Neural cell (in vitro differentiated cells): ENCODE data around the gene VWA7.

Source experiments
- CTCF ChIP-seq: fragments of 450-650 bp; IDR thresholded peaks from 2 replicates; pipeline ENCODE4 v1.5.1; 2014; ENCODE audit warnings: antibody characterized with exemption, mild to moderate bottlenecking, moderate library complexity; ENCODE audit not compliant: poor library complexity, severe bottlenecking
- EP300 ChIP-seq: fragments of 450-650 bp; conservative IDR thresholded peaks from 2 replicates; pipeline ENCODE4 v1.6.1; 2014; ENCODE audit warnings: antibody characterized with exemption, mild to moderate bottlenecking, moderate library complexity; ENCODE audit not compliant: poor library complexity, severe bottlenecking
- EZH2 ChIP-seq: fragments of 200-600, 300-800 bp; shearing (Covaris generic), sonication (generic); IDR thresholded peaks from 2 replicates; pipeline ENCODE4 v1.6.1; 2014; ENCODE audit warnings: antibody characterized with exemption, low read length, borderline replicate concordance, mild to moderate bottlenecking; ENCODE audit not compliant: insufficient read depth, poor library complexity, severe bottlenecking
- MXI1 ChIP-seq: fragments of 450-650 bp; conservative IDR thresholded peaks from 2 replicates; pipeline ENCODE4 v1.6.1; 2014; ENCODE audit warnings: antibody characterized with exemption, mild to moderate bottlenecking; ENCODE audit not compliant: poor library complexity, severe bottlenecking
- POLR2AphosphoS5 ChIP-seq: IDR thresholded peaks from 2 replicates; pipeline ENCODE4 v1.6.1; 2012
- RAD21 ChIP-seq: fragments of 450-650 bp; conservative IDR thresholded peaks from 2 replicates; pipeline ENCODE4 v1.6.1; 2014; ENCODE audit warnings: antibody characterized with exemption, mild to moderate bottlenecking, moderate library complexity
- REST ChIP-seq: IDR thresholded peaks from 2 replicates; pipeline ENCODE4 v1.6.1; 2012; ENCODE audit warnings: borderline replicate concordance
- SMC3 ChIP-seq: fragments of 450-650 bp; conservative IDR thresholded peaks from 2 replicates; pipeline ENCODE4 v1.6.1; 2014; ENCODE audit warnings: antibody characterized with exemption, mild to moderate bottlenecking, moderate library complexity; ENCODE audit not compliant: poor library complexity
- TAF1 ChIP-seq: IDR thresholded peaks from 2 replicates; pipeline ENCODE4 v1.6.1; 2012; ENCODE audit warnings: low read depth

GRCh38 chr6:31770860-31771259, 6.3 kb downstream of the VWA7 start:
- TF ChIP-seq EZH2 (no peak), POLR2AphosphoS5 (no peak), CTCF (no peak), REST (no peak), SMC3 (no peak), EP300 (no peak), RAD21 (no peak), TAF1 (no peak), MXI1 (no peak)
